H7 (cell line): ENCODE results near the gene TMEM184C. TPM values are rescaled to one million over a fixed set of nuclear protein-coding genes. Genes with fewer than 3 reads are reported as not detected.
A peak's percentile ranks its signal among the peaks of the same experiment; 100 is the strongest.

Experiments
- DNase-seq: peaks from one replicate; pipeline ENCODE4 v3.0.0; 2012
- H3K27me3 ChIP-seq: 2 replicates; pipeline ENCODE4 v1.6.0; 2011; ENCODE audit warnings: mild to moderate bottlenecking, low read length; ENCODE audit not compliant: control insufficient read depth, insufficient read depth
- H3K36me3 ChIP-seq: replicated peaks from 2 replicates; pipeline ENCODE4 v1.5.1; 2011; ENCODE audit warnings: low read length; ENCODE audit not compliant: control insufficient read depth, insufficient read depth
- H3K4me3 ChIP-seq: 2 replicates; pipeline ENCODE4 v1.5.1; 2011; ENCODE audit warnings: low read depth, mild to moderate bottlenecking, control low read depth, low read length, moderate library complexity; ENCODE audit not compliant: insufficient read depth
- total RNA-seq: library from RNA; depleted of rRNA; stranded (reverse); fragments of >200 nt; shearing (Covaris generic); gene quantifications from 2 replicates; pipeline ENCODE4 v1.2.3, GENCODE V29; 2014

The TMEM184C gene
- total RNA-seq, 1 experiment from 2014 or later: 24.9 TPM

- DNase-seq: no peak
- Histone ChIP-seq H3K27me3 (no peaks in the 10 kb centered on the region), H3K4me3 (no peak overlapping the region), H3K36me3 (no peaks in the 10 kb centered on the region; the same call in 1 of the 2 replicates)
These were observed 34.4 kb downstream of the TMEM184C start for GRCh38 chr4:147651563-147651962.

- Histone ChIP-seq H3K4me3 (no peak overlapping the region), H3K36me3 (no peaks in the 10 kb centered on the region; the same call in 1 of the 2 replicates), H3K27me3 (no peaks in the 10 kb centered on the region)
- peak; percentile 13 for DNase-seq
These were observed 38.4 kb downstream of the TMEM184C start for GRCh38 chr4:147655639-147656038.

- Histone ChIP-seq H3K4me3 (no peak overlapping the region), H3K36me3 (no peaks in the 10 kb centered on the region; the same call in 1 of the 2 replicates)
- DNase-seq: no peak
These were observed 41.3 kb downstream of the TMEM184C start for GRCh38 chr4:147658501-147658900.

GRCh38 chr4:147674073-147674472 lies 56.9 kb downstream of the TMEM184C start:
- no peak overlapping the region for H3K4me3 ChIP-seq
- no peaks in the 10 kb centered on the region for H3K27me3 ChIP-seq
- H3K36me3 ChIP-seq: peaks cover 4% of the 10 kb centered on the region
- no peak for DNase-seq

More at GRCh38 chr4:147658501-147658900, 41.3 kb downstream of the TMEM184C start:
- no peaks in the 10 kb centered on the region for H3K27me3 ChIP-seq

GRCh38 chr4:147674496-147674895 lies 57.3 kb downstream of the TMEM184C start:
- H3K27me3 ChIP-seq: no peaks in the 10 kb centered on the region
- H3K36me3 ChIP-seq: peaks cover 4% of the 10 kb centered on the region
- DNase-seq: no peak
- no peak overlapping the region for H3K4me3 ChIP-seq

GRCh38 chr4:147678106-147678505 lies 60.9 kb downstream of the TMEM184C start:
- DNase-seq: no peak
- Histone ChIP-seq H3K36me3 (peaks cover 2% of the 10 kb centered on the region; the same call in 1 of the 2 replicates), H3K4me3 (no peak overlapping the region), H3K27me3 (no peaks in the 10 kb centered on the region)

GRCh38 chr4:147678796-147679549 lies 61.8 kb downstream of the TMEM184C start:
- DNase-seq: peak; percentile 37
- H3K27me3 ChIP-seq: no peaks in the 10 kb centered on the region
- H3K4me3 ChIP-seq: no peak overlapping the region

GRCh38 chr4:147682755-147683154 lies 65.6 kb downstream of the TMEM184C start:
- H3K27me3 ChIP-seq: no peaks in the 10 kb centered on the region
- no peak for DNase-seq
- H3K4me3 ChIP-seq: peak overlapping the region; percentile 81; the same call in 1 of the 2 replicates
- peaks cover 2% of the 10 kb centered on the region; the same call in 1 of the 2 replicates for H3K36me3 ChIP-seq

More at GRCh38 chr4:147678796-147679549, 61.8 kb downstream of the TMEM184C start:
- peaks cover 2% of the 10 kb centered on the region; the same call in 1 of the 2 replicates for H3K36me3 ChIP-seq

GRCh38 chr4:147683188-147683591 lies 66.0 kb downstream of the TMEM184C start:
- Histone ChIP-seq H3K27me3 (no peaks in the 10 kb centered on the region), H3K4me3 (peak overlapping the region; percentile 81), H3K36me3 (peaks cover 2% of the 10 kb centered on the region; the same call in 1 of the 2 replicates)
- DNase-seq: peak; percentile 21

- peak; percentile 93 for DNase-seq
- H3K36me3 ChIP-seq: no peaks in the 10 kb centered on the region
- peak within 1 kb of the TSS; percentile 81 for H3K4me3 ChIP-seq
- no peaks in the 10 kb centered on the region for H3K27me3 ChIP-seq
These were observed 66.8 kb downstream of the TMEM184C start, which contains the start of gene PRMT9 for GRCh38 chr4:147683717-147684700. PRMT9 (minus strand) TSS chr4:147684163; CDS start chr4:147683987, 176 bp downstream.

GRCh38 chr4:147689067-147689466 lies 71.9 kb downstream of the TMEM184C start:
- Histone ChIP-seq H3K36me3 (no peaks in the 10 kb centered on the region), H3K27me3 (no peaks in the 10 kb centered on the region), H3K4me3 (no peak overlapping the region)
- no peak for DNase-seq

- Histone ChIP-seq H3K27me3 (no peaks in the 10 kb centered on the region), H3K4me3 (no peak overlapping the region), H3K36me3 (no peaks in the 10 kb centered on the region)
- DNase-seq: no peak
These were observed 74.6 kb downstream of the TMEM184C start for GRCh38 chr4:147691820-147692219.

- no peaks in the 10 kb centered on the region for H3K27me3 ChIP-seq
- H3K36me3 ChIP-seq: no peaks in the 10 kb centered on the region
- no peak overlapping the region for H3K4me3 ChIP-seq
- no peak for DNase-seq
These were observed 76.0 kb downstream of the TMEM184C start for GRCh38 chr4:147693218-147693617.

- Histone ChIP-seq H3K27me3 (no peaks in the 10 kb centered on the region), H3K36me3 (no peaks in the 10 kb centered on the region), H3K4me3 (no peak overlapping the region)
- no peak for DNase-seq
These were observed 79.7 kb downstream of the TMEM184C start for GRCh38 chr4:147696866-147697265.
